Body of pancreas (tissue), 4 donors: ENCODE results near the gene EDC4. TPM values are rescaled to one million over a fixed set of nuclear protein-coding genes. Genes with fewer than 3 reads are reported as not detected.

Source experiments
- ATAC-seq: fragments of 150-250 bp; one replicate; pipeline ENCODE4 v1.9.1; 2016
- DNase-seq, 4 donors: peaks; one replicate each; pipeline ENCODE4 v3.0.0-alpha.2; 2019
- H3K27ac ChIP-seq, 4 donors: fragments of 200-600 bp; sonication (generic); 1 replicate in 3 of 4; 2 replicates in 1 of 4; pipeline versions ENCODE4 v1.5.1 to v1.6.1; 2016 to 2019; ENCODE audit warnings: mild to moderate bottlenecking in 1 of 4, mixed read lengths in 1 of 4, moderate library complexity in 1 of 4
- H3K27me3 ChIP-seq, 2 donors: fragments of 200-600 bp; sonication (generic); one replicate each; pipeline ENCODE4 v1.6.0; 2016; ENCODE audit warnings: mild to moderate bottlenecking in 1 of 2
- H3K36me3 ChIP-seq, 2 donors: fragments of 200-600 bp; sonication (generic); replicated peaks in 1 of 2; 2 replicates each; pipeline ENCODE4 v1.5.1; 2016; ENCODE audit warnings: low read depth in 2 of 2; ENCODE audit not compliant: insufficient read depth in 1 of 2
- H3K4me1 ChIP-seq: fragments of 200-600 bp; sonication (generic); one replicate; pipeline ENCODE4 v1.6.0; 2016
- H3K4me3 ChIP-seq, 2 donors: fragments of 200-600 bp; sonication (generic); 1 replicate in 1 of 2; 2 replicates in 1 of 2; pipeline ENCODE4 v1.5.1; 2016 to 2019
- H3K9me3 ChIP-seq, 3 donors: fragments of 200-600 bp; sonication (generic); 1 replicate in 2 of 3; 2 replicates in 1 of 3; pipeline ENCODE4 v1.5.1; 2016
- POLR2A ChIP-seq, 3 donors: fragments of 450-650 bp; IDR thresholded peaks; one replicate each; pipeline ENCODE4 v1.6.1; 2016; ENCODE audit warnings: antibody characterized with exemption in 3 of 3, mild to moderate bottlenecking in 2 of 3
- WGBS, 2 donors: methylation state at CpG; one replicate each; pipeline ENCODE4 v1.1.5; 2017; 5-methylcytosine and 5-hydroxymethylcytosine counted together
- intact Hi-C: fragments of 100-400 bp; cut with DNase I; formaldehyde crosslinking; loops from one replicate; pipeline ENCODE4 v1.15.1; 2023
- total RNA-seq, 2 donors: library from RNA; depleted of rRNA; stranded (reverse); fragments of >200 nt; gene quantifications; one replicate each; pipeline ENCODE4 v1.1.0, GENCODE V29; 2016
- TF ChIP-seq, protein P1 (sequence below), 7 experiments: fragments of 450-650 bp in 4 of 7; fragments of 200-600 bp in 3 of 7; sonication (generic) in 3 of 7; IDR thresholded peaks; one replicate each; pipeline ENCODE4 v1.5.1; 2016 to 2019; ENCODE audit warnings: antibody characterized with exemption in 7 of 7

The EDC4 gene
- total RNA-seq, 2 donors from 2014 or later, result 26.7 to 55.7 TPM

- Histone ChIP-seq H3K27ac (no peak overlapping the region), H3K4me3 (no peak overlapping the region), H3K4me1 (no peaks in the 10 kb centered on the region), H3K9me3 (no peaks in the 10 kb centered on the region), H3K36me3 (no peaks in the 10 kb centered on the region), H3K27me3 (no peaks in the 10 kb centered on the region)
- no peak for DNase-seq
- TF ChIP-seq POLR2A (IDR thresholded peaks at IDR 0.05), result no peak
- TF ChIP-seq, protein P1, sequence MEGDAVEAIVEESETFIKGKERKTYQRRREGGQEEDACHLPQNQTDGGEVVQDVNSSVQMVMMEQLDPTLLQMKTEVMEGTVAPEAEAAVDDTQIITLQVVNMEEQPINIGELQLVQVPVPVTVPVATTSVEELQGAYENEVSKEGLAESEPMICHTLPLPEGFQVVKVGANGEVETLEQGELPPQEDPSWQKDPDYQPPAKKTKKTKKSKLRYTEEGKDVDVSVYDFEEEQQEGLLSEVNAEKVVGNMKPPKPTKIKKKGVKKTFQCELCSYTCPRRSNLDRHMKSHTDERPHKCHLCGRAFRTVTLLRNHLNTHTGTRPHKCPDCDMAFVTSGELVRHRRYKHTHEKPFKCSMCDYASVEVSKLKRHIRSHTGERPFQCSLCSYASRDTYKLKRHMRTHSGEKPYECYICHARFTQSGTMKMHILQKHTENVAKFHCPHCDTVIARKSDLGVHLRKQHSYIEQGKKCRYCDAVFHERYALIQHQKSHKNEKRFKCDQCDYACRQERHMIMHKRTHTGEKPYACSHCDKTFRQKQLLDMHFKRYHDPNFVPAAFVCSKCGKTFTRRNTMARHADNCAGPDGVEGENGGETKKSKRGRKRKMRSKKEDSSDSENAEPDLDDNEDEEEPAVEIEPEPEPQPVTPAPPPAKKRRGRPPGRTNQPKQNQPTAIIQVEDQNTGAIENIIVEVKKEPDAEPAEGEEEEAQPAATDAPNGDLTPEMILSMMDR (IDR thresholded peaks at IDR 0.05), result no peak
- no peak for ATAC-seq
- intact Hi-C loops, result no loop called here
- 83 to 88% methylated on average over 4 of the region's 4 CpGs for WGBS, 2 donors
Observed at GRCh38 chr16:67902831-67903230, 30.0 kb downstream of the EDC4 start.

GRCh38 chr16:67907397-67908180 lies 34.7 kb downstream of the EDC4 start:
- ATAC-seq, result no peak
- TF ChIP-seq, protein P1 (IDR thresholded peaks at IDR 0.05), result no peak
- TF ChIP-seq POLR2A (IDR thresholded peaks at IDR 0.05), result no peak

GRCh38 chr16:67909056-67909742 lies 36.3 kb downstream of the EDC4 start:
- TF ChIP-seq, protein P1 (IDR thresholded peaks at IDR 0.05), result no peak
- TF ChIP-seq POLR2A (IDR thresholded peaks at IDR 0.05), result no peak
- no peaks in the 10 kb centered on the region for H3K4me1 ChIP-seq
- no peak overlapping the region for H3K4me3 ChIP-seq
- intact Hi-C loops, result no loop called here
- peaks cover 0 to 13% of the 10 kb centered on the region in 2 donors for H3K36me3 ChIP-seq
- WGBS, 2 donors, result 92 to 97% methylated on average over 26 to 35 of the region's 36 CpGs
- no peaks in the 10 kb centered on the region for H3K27me3 ChIP-seq
- no peaks in the 10 kb centered on the region for H3K9me3 ChIP-seq
- no peak overlapping the region for H3K27ac ChIP-seq
- DNase-seq (no peak), ATAC-seq (no peak)

More at GRCh38 chr16:67907397-67908180, 34.7 kb downstream of the EDC4 start:
- WGBS, 2 donors, result 86 to 91% methylated on average over 11 of the region's 11 CpGs
- H3K36me3 ChIP-seq, result peaks cover 0 to 13% of the 10 kb centered on the region in 2 donors
- no peaks in the 10 kb centered on the region for H3K27me3 ChIP-seq
- no peak for DNase-seq
- no peak overlapping the region for H3K4me3 ChIP-seq
- H3K9me3 ChIP-seq, result no peaks in the 10 kb centered on the region
- intact Hi-C loops, result no loop called here
- no peaks in the 10 kb centered on the region for H3K4me1 ChIP-seq
- H3K27ac ChIP-seq, result no peak overlapping the region

DNA sequence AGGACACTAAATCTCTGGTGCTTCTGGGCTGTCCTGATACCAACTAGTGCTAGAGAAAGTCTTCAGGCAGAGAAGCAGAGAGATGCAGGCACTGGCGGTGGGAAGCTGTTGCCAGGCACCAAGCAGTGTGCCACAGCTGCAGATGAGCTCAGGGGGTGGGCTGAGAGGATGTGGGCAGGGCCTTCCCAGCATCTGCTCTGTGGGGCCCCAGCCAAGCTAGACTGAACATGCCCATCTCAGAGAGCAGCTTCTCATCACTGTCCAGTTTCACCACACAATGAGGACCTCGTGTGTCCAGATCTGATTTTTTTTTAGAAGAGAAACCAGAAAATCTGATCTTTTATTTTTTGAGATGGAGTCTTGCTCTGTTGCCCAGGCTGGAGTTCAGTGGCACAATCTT lies 37.3 kb downstream of the EDC4 start:
- Histone ChIP-seq H3K9me3 (no peaks in the 10 kb centered on the region), H3K36me3 (peaks cover 0 to 13% of the 10 kb centered on the region in 2 donors), H3K4me3 (no peak overlapping the region), H3K27ac (no peak overlapping the region), H3K4me1 (peaks cover 1% of the 10 kb centered on the region), H3K27me3 (no peaks in the 10 kb centered on the region)
- 75 to 89% methylated on average over 2 of the region's 2 CpGs for WGBS, 2 donors
- ATAC-seq, result no peak
- intact Hi-C loops, result no loop called here
- TF ChIP-seq POLR2A (IDR thresholded peaks at IDR 0.05), result no peak
- TF ChIP-seq, protein P1 (IDR thresholded peaks at IDR 0.05), result no peak
- no peak for DNase-seq
